Effector memory CD8-positive, alpha-beta T cell (primary cell): ENCODE results near the gene FAM229B.
A peak's percentile ranks its signal among the peaks of the same experiment; 100 is the strongest.
"Not testable (repeated sequence)": the region's sequence is repeated elsewhere in the genome, so short reads cannot be mapped to it uniquely, and the experiment has no call there.

Source experiments
- ATAC-seq: fragments of 150-1000 bp; cut with Tn5 transposase; replicated peaks from 2 replicates; pipeline ENCODE4 v1.10.0; 2021; ENCODE audit warnings: mild to moderate bottlenecking, moderate library complexity
- DNase-seq, 3 experiments: peaks; one replicate each; pipeline ENCODE4 v3.0.0; 2021
- H3K27ac Mint-ChIP-seq, 2 donors: one replicate each; pipeline ENCODE4 v1.8.0; 2022; ENCODE audit warnings: mild to moderate bottlenecking in 2 of 2, mixed read lengths in 2 of 2, moderate library complexity in 2 of 2
- H3K27me3 Mint-ChIP-seq, 2 donors: one replicate each; pipeline ENCODE4 v1.8.0; 2022; ENCODE audit warnings: mixed read lengths in 2 of 2
- H3K36me3 Mint-ChIP-seq: one replicate; pipeline ENCODE4 v1.8.0; 2022; ENCODE audit warnings: mild to moderate bottlenecking, moderate library complexity, mixed read lengths; ENCODE audit not compliant: insufficient read depth
- H3K4me1 Mint-ChIP-seq, 2 donors: one replicate each; pipeline ENCODE4 v1.8.0; 2022; ENCODE audit warnings: low read depth in 2 of 2, mixed read lengths in 2 of 2
- H3K4me3 Mint-ChIP-seq, 2 donors: one replicate each; pipeline ENCODE4 v1.8.0; 2022; ENCODE audit warnings: mild to moderate bottlenecking in 2 of 2, mixed read lengths in 2 of 2, moderate library complexity in 2 of 2
- H3K9me3 Mint-ChIP-seq, 2 donors: one replicate each; pipeline ENCODE4 v1.8.0; 2022; ENCODE audit warnings: mixed read lengths in 2 of 2
- total RNA-seq, 9 experiments: gene quantifications; one replicate each; lab custom pipeline; 2026; lab: John Stamatoyannopoulos, UW

Gene FAM229B, protein sequence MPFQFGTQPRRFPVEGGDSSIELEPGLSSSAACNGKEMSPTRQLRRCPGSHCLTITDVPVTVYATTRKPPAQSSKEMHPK
- 0 to 3.1 (median 1.6) reads per million in 9 experiments for total RNA-seq

DNA sequence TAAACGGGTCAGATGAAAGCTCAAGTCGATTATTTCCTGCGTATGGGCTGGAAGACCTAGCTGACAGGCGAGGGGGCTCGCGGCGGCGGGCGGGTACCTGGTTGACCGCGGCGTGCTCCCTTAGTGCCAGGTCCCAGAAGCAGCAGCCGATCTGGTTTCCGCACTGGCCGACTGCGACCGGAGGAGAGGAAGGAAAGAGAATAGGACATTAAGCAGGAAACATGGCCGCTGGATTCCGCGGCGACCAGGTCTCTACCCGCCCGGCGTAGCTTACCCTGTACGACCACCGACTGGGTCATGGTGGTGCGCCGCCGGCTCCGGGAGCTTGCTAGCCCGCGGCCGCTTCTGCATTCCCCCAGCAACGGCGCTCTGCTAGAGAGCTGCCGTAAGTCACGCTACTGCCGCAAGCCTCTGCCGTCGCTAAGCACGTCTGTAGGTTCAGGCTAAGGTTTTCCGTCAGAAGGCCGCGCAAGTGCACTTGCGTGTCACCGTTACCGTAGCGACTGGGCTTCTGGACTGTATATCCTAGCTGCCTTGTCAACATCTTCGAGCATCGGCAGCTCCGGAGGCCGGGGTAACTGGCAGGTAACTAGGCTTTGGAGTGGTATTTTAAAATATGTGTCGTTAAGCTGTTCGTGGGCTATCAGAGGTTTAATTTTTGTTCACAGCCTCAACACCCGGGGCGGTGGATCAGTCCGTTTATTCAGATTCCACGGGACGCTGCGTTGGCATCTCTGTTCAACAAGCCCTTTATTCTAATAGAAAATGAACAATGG, at the start of gene FAM229B, which contains the start of gene TUBE1:
FAM229B (plus strand) TSS at position 456 of the 776 bp plus-strand sequence. CDS start 11,693 bp downstream, outside the sequence.
TUBE1 (minus strand) TSS at position 347 of the 776 bp plus-strand sequence; CDS start at position 299, 48 bp downstream.
- H3K27ac Mint-ChIP-seq = no peak within 1 kb of the TSS
- peaks cover 17 to 36% of the 10 kb centered on the region in 2 donors for H3K27me3 Mint-ChIP-seq
- DNase-seq = peak; percentile 84 to 89 (median 84)
- ATAC-seq = peak; percentile 93
- H3K36me3 Mint-ChIP-seq = peaks cover 17% of the 10 kb centered on the region
- peaks cover 0 to 8% of the 10 kb centered on the region in 2 donors for H3K4me1 Mint-ChIP-seq
- H3K9me3 Mint-ChIP-seq = no peaks in the 10 kb centered on the region
- H3K4me3 Mint-ChIP-seq = no peak within 1 kb of the TSS

DNA sequence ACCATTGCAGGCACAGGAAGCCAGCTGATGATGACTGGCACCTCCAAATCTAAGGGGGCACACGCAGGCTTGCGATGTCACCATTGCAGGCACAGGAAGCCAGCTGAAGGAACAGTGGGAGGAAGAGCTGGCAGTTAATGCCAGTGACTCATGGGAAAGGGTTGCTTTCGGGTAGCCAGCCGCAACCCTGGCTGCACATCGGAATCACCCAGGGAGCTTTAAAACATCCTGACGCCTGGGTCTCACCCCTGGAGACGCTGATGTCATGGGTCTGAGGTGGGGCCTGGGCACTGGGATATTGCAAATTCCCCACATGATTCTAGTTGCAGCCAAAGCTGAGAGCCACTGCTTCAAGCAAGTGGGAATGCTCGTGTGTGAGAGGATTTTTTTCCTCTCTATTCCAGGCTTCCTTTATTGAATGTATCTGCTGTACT, 49.6 kb upstream of the FAM229B start:
- Mint-ChIP-seq H3K27ac (no peak overlapping the region), H3K27me3 (peaks cover 0 to 10% of the 10 kb centered on the region in 2 donors), H3K4me3 (no peak overlapping the region), H3K36me3 (no peaks in the 10 kb centered on the region), H3K4me1 (peaks cover 5 to 9% of the 10 kb centered on the region in 2 donors), H3K9me3 (no peaks in the 10 kb centered on the region)
- no peak for ATAC-seq
- no peak for DNase-seq

DNA sequence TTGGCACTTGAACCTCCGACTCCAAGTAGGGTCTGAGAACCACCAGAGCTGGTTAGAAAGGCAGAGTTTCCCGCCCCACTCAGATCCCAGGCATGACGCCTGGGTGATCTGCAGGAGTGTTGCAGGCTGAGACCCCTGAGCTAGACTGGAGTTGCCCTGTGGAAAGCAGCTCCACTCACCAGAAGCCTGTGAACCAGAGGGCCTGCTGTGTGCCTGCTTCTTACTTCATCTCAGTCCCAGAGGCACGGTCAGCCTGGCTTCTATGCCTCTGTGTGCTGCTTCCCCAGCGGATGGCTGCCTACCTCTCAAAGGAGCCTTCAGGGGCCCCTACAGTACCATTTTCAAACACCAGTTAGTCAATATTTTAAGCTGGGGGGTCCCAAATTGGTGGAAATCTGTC, 49.1 kb upstream of the FAM229B start:
- ATAC-seq (no peak), DNase-seq (no peak)
- no peaks in the 10 kb centered on the region for H3K9me3 Mint-ChIP-seq
- peaks cover 5 to 9% of the 10 kb centered on the region in 2 donors for H3K4me1 Mint-ChIP-seq
- H3K4me3 Mint-ChIP-seq = no peak overlapping the region
- peaks cover 0 to 10% of the 10 kb centered on the region in 2 donors for H3K27me3 Mint-ChIP-seq
- H3K36me3 Mint-ChIP-seq = no peaks in the 10 kb centered on the region
- no peak overlapping the region for H3K27ac Mint-ChIP-seq

DNA sequence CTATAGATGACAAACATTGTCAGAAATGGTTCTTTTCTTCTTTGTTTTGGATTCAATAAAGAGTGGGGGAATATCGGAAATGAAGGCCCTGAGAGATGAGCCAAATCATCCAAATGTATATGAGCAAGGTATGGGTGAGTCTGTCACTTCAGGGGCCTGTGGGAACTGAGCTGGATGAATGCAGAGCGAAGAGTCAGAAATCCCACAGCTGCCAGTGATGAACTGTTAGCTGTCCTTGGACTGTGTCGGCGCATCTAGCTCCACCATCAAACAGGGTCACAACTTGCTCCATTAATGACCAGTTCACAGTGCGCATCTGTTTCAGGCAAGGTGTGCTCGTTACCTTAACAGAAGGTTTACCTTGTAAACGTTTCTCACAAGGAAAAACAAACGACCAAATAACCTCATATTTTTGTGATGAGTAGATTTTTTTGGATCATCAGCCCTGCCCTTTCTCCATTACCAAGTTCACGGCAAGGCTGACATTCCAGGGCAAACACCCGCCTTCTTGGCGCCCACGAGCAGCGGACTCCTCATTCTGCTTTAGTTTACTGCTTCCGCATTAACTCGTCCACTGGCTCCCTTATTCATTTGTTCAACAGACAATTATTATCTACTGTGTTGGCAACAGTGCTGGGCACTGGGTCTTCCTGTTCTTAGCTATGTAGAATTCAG, 48.5 kb upstream of the FAM229B start:
- no peak for DNase-seq
- H3K4me1 Mint-ChIP-seq = peaks cover 7 to 8% of the 10 kb centered on the region in 2 donors
- ATAC-seq = no peak
- no peaks in the 10 kb centered on the region for H3K9me3 Mint-ChIP-seq
- H3K4me3 Mint-ChIP-seq = no peak overlapping the region
- H3K36me3 Mint-ChIP-seq = peaks cover 4% of the 10 kb centered on the region
- H3K27me3 Mint-ChIP-seq = peaks cover 0 to 4% of the 10 kb centered on the region in 2 donors
- no peak overlapping the region for H3K27ac Mint-ChIP-seq

DNA sequence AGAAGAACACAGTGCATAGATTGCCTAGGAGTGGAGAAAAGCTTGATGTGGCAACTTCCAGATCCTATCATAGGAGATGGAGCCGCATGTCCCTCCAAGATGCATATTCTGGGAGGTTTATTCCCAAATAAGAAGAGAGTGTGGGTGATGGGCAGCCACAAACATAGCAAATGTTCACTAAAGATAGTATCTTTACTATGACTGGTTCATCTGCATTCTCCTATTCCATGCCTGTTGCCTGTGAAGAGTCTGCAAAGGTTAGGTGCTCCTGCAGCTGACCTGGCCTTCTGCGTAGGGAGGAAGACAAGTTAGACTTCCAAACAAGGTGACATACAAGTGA, 48.0 kb upstream of the FAM229B start:
- ATAC-seq (no peak), DNase-seq (no peak)
- Mint-ChIP-seq H3K36me3 (peaks cover 4% of the 10 kb centered on the region), H3K4me3 (no peak overlapping the region), H3K27me3 (no peaks in the 10 kb centered on the region), H3K9me3 (no peaks in the 10 kb centered on the region), H3K4me1 (peaks cover 5% of the 10 kb centered on the region in 2 donors), H3K27ac (no peak overlapping the region)

DNA sequence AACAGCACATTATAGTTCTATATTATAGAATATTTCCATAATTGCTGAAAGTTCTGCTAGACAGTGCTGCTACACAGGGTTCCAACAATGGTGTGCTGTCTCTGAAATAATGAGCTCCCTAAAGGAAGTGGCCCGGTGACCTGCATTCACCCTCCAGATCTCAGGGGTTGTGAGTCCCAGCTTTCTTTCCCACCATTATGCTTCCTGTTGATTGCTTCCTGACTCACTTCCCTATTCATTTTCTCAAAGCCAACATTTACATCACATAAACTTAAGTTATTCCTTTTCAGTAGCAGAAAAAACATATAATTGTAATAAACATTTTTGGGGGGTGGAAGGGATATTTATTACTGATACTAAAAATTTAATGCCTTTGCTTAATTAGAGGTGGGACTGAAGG, 46.4 kb upstream of the FAM229B start:
- DNase-seq (no peak), ATAC-seq (no peak)
- no peaks in the 10 kb centered on the region for H3K9me3 Mint-ChIP-seq
- peaks cover 4% of the 10 kb centered on the region for H3K36me3 Mint-ChIP-seq
- no peak overlapping the region for H3K4me3 Mint-ChIP-seq
- H3K27me3 Mint-ChIP-seq = no peaks in the 10 kb centered on the region
- H3K27ac Mint-ChIP-seq = no peak overlapping the region
- peaks cover 0 to 5% of the 10 kb centered on the region in 2 donors for H3K4me1 Mint-ChIP-seq

DNA sequence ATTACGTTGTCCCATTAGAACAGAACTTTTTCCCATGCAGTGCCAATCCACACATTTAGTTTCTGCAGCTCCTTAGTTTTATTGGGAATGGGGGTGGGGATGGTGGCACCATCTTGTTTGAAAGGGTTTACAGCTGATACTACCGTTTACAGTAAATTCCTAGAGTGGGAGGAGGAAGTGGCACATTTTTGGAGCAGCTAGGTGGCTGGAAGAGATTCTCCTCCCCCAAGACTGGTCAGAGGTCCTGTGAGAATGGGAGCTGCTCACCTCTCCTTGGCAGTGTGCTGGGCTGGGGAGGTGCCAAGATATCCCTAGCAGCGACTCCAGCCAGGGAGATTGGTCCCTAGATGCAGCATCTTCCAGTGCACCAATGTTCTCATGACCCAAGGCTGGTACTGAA, 45.9 kb upstream of the FAM229B start:
- Mint-ChIP-seq H3K4me1 (peaks cover 0 to 5% of the 10 kb centered on the region in 2 donors), H3K27ac (peak overlapping the region in 1 of 2 donors; percentile 98), H3K36me3 (peaks cover 4% of the 10 kb centered on the region), H3K9me3 (no peaks in the 10 kb centered on the region), H3K4me3 (no peak overlapping the region), H3K27me3 (no peaks in the 10 kb centered on the region)
- ATAC-seq = no peak
- no peak for DNase-seq

DNA sequence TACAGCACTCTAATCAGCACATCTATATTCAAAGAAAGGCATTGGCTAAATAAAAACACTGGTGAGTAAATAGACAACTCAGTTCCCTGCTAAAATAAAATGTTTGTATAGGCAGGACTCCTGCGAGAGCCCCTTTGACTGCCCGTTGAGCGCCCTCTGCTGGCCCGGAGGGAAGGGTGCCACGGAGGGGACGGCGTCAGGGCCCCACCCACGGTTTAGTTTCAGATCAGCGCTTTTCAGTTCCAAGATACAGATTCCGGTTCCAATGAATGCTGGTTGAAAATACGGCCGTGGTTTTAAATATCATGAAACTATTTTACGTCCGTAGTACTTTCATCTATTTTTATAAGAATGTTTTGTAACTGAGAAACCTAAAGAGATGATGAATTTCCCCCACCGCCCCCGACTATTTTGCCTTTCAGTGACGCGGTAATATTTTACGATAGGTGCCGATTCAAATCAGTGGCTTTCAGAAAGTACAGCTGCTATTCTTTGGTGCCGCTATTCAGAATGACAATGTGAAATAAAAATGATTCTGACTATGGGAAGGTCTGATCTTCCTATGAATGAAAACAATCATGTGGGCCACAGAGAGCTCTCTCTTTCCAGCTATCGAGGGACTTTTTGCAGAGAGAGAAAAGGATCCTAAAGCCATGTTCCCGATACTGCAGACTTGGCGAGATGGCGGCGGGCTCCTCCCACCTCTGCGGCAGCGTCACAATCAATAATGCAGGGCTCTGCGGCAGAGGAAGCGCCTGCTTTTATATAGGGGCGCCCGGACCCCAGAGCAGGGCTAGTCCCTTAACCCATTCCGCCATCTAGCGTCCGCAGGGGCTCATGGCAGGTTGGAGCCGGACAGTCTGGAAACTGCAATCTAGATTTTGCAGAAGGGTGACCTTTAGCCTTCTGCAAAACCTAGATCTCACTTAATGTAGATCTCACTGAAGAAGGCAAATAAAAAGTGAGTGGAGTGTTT, 44.1 kb upstream of the FAM229B start:
- peak overlapping the region; percentile 95 to 97 for H3K4me3 Mint-ChIP-seq
- no peaks in the 10 kb centered on the region for H3K27me3 Mint-ChIP-seq
- H3K9me3 Mint-ChIP-seq = no peaks in the 10 kb centered on the region
- DNase-seq (peak; percentile 93), ATAC-seq (peak; percentile 92)
- peaks cover 4% of the 10 kb centered on the region for H3K36me3 Mint-ChIP-seq
- H3K4me1 Mint-ChIP-seq = peaks cover 0 to 5% of the 10 kb centered on the region in 2 donors
- H3K27ac Mint-ChIP-seq = peak overlapping the region; percentile 97 to 98

DNA sequence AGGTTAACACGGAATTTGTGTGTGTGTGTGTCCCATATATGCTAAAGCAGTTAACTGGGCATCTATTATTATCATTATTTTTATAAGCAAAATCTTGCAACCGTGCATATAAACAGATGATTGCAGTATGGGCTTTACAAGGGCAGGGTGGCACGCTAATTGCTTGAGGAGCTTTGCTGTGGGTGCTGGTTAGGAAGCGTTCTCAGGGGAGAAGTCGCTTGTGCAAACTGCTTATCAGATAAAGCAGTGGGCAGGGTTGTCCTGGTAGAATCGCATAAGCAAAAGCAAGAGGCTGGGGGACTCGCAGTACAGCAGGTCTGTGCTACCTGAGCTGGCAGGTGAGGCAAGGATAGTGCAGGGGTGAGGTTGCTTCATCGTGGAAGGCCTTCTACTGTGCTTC, 43.2 kb upstream of the FAM229B start:
- H3K27ac Mint-ChIP-seq = peak overlapping the region in 1 of 2 donors; percentile 97
- peaks cover 0 to 5% of the 10 kb centered on the region in 2 donors for H3K4me1 Mint-ChIP-seq
- no peak for ATAC-seq
- peaks cover 4% of the 10 kb centered on the region for H3K36me3 Mint-ChIP-seq
- no peak overlapping the region for H3K4me3 Mint-ChIP-seq
- no peak for DNase-seq
- H3K9me3 Mint-ChIP-seq = no peaks in the 10 kb centered on the region
- no peaks in the 10 kb centered on the region for H3K27me3 Mint-ChIP-seq

DNA sequence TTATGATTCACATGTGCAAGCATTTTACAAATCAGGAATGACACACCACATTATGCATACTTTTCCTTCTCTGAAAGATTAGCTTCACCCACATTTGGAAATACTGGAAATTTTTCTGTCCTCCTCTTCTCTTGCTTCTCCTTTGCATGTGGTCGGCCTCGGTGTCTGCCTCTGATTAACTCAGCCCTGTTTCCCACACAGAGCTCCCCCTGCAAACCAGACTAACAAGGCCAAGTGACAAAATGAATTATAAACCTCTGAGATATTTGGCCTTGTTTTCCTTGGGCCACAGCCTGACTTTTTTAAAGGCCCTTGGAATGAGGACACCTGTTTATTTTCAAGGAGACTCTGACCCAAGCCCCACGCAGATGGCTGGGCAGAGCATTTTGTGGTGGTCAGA, 42.5 kb upstream of the FAM229B start:
- no peak overlapping the region for H3K27ac Mint-ChIP-seq
- H3K4me1 Mint-ChIP-seq = peaks cover 0 to 5% of the 10 kb centered on the region in 2 donors
- H3K9me3 Mint-ChIP-seq = no peaks in the 10 kb centered on the region
- ATAC-seq = no peak
- no peak overlapping the region for H3K4me3 Mint-ChIP-seq
- peaks cover 4% of the 10 kb centered on the region for H3K36me3 Mint-ChIP-seq
- no peaks in the 10 kb centered on the region for H3K27me3 Mint-ChIP-seq
- no peak for DNase-seq

DNA sequence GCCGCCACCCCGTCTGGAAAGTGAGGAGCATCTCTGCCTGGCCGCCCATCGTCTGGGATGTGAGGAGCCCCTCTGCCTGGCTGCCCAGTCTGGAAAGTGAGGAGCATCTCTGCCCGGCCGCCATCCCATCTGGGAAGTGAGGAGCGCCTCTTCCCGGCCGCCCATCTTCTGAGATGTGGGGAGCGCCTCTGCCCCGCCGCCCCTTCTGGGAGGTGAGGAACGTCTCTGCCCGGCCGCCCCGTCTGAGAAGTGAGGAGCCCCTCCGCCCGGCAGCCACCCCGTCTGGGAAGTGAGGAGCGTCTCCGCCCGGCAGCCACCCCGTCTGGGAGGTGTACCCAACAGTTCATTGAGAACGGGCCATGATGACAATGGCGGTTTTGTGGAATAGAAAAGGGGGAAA, 39.9 kb upstream of the FAM229B start:
- H3K4me3 Mint-ChIP-seq = not testable (repeated sequence)

DNA sequence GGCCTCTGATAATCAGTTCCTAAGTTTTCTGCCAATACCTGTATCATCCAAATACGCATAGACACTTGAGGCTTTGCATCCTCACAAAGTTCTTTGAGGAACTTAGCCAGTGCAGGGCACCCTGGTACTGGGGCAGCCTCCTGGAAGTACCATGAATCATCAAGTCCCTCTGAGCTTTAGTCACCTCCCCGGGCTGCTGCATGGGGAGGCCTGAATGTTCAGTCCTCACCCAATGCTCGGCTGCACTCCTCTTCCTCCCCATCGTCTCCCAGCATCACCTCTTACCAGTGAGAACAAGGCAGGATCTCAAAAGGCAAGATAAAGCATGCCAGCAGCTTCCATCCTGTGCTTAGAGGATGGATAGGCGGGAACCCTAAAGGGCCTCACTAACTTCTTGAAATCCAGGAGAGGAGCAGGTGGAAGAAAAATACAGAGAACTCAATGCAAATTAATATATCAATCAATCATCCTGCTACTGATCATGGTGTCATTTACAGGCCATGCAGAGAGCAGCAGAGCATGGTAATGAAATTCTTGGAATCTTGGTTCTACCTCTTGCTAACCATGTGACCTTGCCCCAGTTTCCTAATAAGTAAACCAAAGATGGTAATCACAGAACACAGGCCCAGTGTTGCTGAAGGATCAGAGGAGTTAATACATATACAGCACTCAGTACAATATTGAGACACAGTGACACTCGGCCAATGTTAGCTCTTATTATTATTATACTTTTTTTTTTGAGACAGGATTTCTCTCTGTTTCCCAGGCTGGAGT, 38.2 kb upstream of the FAM229B start:
- no peaks in the 10 kb centered on the region for H3K4me1 Mint-ChIP-seq
- H3K4me3 Mint-ChIP-seq = no peak overlapping the region
- DNase-seq (no peak), ATAC-seq (no peak)
- H3K9me3 Mint-ChIP-seq = no peaks in the 10 kb centered on the region
- no peaks in the 10 kb centered on the region for H3K36me3 Mint-ChIP-seq
- no peak overlapping the region for H3K27ac Mint-ChIP-seq
- H3K27me3 Mint-ChIP-seq = peaks cover 11 to 24% of the 10 kb centered on the region in 2 donors

More for the DNA sequence above, 39.9 kb upstream of the FAM229B start:
- not testable (repeated sequence) for H3K9me3 Mint-ChIP-seq, DNase-seq, H3K27ac Mint-ChIP-seq, H3K36me3 Mint-ChIP-seq, H3K4me1 Mint-ChIP-seq, H3K27me3 Mint-ChIP-seq, ATAC-seq
